BE2C (cell line): ENCODE results near the gene GNL1.

Experiments used
- DNase-seq: peaks from one replicate; pipeline ENCODE4 v3.0.0-alpha.2; 2020
- H3K27me3 ChIP-seq: fragments of 250-450 bp; sonication (Bioruptor Pico); 2 replicates; pipeline ENCODE4 v1.5.1; 2020; ENCODE audit warnings: mild to moderate bottlenecking
- H3K36me3 ChIP-seq: fragments of 250-450 bp; sonication (Bioruptor Pico); 2 replicates; pipeline ENCODE4 v1.5.1; 2020; ENCODE audit warnings: mild to moderate bottlenecking
- H3K4me1 ChIP-seq: fragments of 250-450 bp; sonication (Bioruptor Pico); 2 replicates; pipeline ENCODE4 v1.5.1; 2020
- H3K4me3 ChIP-seq: 2 replicates; pipeline ENCODE4 v1.5.1; 2011; ENCODE audit warnings: low read depth, low read length
- H3K9me3 ChIP-seq: fragments of 250-450 bp; sonication (Bioruptor Pico); 2 replicates; pipeline ENCODE4 v1.5.1; 2020
- TF ChIP-seq, protein P1 (sequence below): IDR thresholded peaks from 2 replicates; pipeline ENCODE4 v1.5.1; 2012; ENCODE audit warnings: mild to moderate bottlenecking, low read depth, low read length

The GNL1 gene

DNA sequence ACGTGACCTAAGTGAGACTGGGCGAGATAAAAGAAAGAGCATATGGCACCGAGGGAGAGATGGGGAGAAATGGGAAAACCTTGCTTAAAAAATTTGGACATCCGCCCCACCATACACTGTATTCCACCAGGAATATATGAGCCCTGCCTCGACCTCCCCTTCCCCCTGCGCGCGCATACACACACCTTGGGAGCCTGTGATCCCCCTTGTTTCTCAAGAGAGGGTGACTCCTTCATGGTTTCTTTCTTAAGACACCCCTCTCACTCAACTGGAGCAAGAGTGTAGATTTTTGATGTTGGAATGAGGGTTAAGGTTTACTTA is 15.4 kb upstream of the GNL1 start:
- no peaks in the 10 kb centered on the region for H3K27me3 ChIP-seq
- DNase-seq: no peak
- H3K4me1 ChIP-seq: no peaks in the 10 kb centered on the region
- peaks cover 9% of the 10 kb centered on the region for H3K36me3 ChIP-seq
- TF ChIP-seq, protein P1, sequence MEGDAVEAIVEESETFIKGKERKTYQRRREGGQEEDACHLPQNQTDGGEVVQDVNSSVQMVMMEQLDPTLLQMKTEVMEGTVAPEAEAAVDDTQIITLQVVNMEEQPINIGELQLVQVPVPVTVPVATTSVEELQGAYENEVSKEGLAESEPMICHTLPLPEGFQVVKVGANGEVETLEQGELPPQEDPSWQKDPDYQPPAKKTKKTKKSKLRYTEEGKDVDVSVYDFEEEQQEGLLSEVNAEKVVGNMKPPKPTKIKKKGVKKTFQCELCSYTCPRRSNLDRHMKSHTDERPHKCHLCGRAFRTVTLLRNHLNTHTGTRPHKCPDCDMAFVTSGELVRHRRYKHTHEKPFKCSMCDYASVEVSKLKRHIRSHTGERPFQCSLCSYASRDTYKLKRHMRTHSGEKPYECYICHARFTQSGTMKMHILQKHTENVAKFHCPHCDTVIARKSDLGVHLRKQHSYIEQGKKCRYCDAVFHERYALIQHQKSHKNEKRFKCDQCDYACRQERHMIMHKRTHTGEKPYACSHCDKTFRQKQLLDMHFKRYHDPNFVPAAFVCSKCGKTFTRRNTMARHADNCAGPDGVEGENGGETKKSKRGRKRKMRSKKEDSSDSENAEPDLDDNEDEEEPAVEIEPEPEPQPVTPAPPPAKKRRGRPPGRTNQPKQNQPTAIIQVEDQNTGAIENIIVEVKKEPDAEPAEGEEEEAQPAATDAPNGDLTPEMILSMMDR: no peak
- no peaks in the 10 kb centered on the region for H3K9me3 ChIP-seq
- peak overlapping the region; percentile 87 for H3K4me3 ChIP-seq

DNA sequence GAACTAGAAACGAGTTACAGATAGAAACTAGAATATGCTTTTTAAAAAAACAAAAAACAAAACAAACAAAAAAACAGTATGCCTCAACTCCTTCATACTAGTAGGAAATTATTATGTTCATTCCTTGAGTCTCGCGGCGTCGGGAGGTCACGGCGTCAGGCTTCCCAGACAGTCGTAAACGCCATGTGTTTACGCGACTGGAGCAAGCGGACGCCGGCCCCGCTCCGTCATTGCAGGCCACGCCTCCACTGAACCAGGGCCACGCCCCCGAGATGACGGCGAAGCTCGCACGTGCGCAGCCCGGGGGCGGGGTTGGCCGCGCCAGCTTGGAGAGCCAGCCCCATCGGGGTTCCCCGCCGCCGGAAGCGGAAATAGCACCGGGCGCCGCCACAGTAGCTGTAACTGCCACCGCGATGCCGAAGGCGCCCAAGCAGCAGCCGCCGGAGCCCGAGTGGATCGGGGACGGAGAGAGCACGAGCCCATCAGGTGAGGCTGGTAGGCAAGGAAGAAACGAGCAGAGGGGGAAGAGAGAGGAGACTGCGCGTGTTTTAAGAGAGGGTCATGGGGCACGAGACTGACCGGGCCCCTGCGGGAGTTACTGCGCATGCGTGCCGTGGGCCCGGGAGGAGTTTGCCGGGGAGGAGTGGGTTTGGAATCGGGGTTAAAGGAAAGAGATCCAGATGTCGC is 14.9 kb upstream of the GNL1 start, which contains the start of gene ABCF1:
ABCF1 (plus strand) TSS at position 368 of the 687 bp plus-strand sequence; CDS start at position 414, 46 bp downstream.
- TF ChIP-seq, protein P1: no peak
- H3K36me3 ChIP-seq: peaks cover 4% of the 10 kb centered on the region; the same call in 1 of the 2 replicates

DNA sequence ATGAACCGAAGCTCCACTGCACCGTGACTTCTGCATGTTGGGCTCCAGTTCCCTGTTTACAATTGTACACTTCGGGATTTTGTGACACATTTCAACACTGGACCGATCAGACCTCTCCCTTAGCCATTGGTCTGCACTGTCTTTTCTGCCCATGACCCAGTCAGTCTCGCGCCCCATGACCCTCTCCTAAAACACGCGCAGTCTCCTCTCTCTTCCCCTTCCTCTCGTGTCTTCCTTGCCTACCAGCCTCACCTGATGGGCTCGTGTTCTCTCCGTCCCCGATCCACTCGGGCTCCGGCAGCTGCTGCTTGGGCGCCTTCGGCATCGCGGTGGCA is 14.4 kb upstream of the GNL1 start:
- TF ChIP-seq, protein P1: no peak
- Histone ChIP-seq H3K27me3 (no peaks in the 10 kb centered on the region), H3K4me3 (peak overlapping the region; percentile 87), H3K4me1 (no peaks in the 10 kb centered on the region), H3K36me3 (peaks cover 4% of the 10 kb centered on the region; the same call in 1 of the 2 replicates), H3K9me3 (no peaks in the 10 kb centered on the region)
- DNase-seq: no peak

More for the DNA sequence above, 14.9 kb upstream of the GNL1 start, which contains the start of gene ABCF1:
- H3K4me1 ChIP-seq: no peaks in the 10 kb centered on the region
- no peaks in the 10 kb centered on the region for H3K27me3 ChIP-seq
- DNase-seq: peak; percentile 99
- H3K4me3 ChIP-seq: peak within 1 kb of the TSS; percentile 87
- no peaks in the 10 kb centered on the region for H3K9me3 ChIP-seq

DNA sequence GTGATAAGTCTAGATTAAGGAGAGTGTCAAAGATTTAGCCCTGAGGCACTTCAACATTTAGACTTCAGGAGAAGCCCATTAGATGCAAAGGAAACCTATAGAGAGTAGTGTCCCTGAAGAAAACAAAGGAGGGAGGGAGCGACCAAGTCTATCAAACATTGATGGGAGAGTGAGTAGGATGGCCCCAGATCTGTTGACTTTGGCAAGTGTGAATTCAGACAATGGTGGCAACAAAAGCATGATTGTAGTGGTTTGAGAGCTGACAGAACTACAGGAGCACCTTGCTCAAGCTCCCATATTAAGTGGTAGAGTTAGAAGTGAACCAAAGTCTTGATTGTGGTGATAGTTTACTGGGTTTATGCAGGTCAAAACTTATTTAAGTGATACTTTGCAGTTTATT is 14.0 kb upstream of the GNL1 start:
- Histone ChIP-seq H3K4me1 (no peaks in the 10 kb centered on the region), H3K27me3 (no peaks in the 10 kb centered on the region), H3K9me3 (no peaks in the 10 kb centered on the region), H3K4me3 (peak overlapping the region; percentile 87), H3K36me3 (no peaks in the 10 kb centered on the region; the same call in 1 of the 2 replicates)
- no peak for DNase-seq
- TF ChIP-seq, protein P1: no peak

DNA sequence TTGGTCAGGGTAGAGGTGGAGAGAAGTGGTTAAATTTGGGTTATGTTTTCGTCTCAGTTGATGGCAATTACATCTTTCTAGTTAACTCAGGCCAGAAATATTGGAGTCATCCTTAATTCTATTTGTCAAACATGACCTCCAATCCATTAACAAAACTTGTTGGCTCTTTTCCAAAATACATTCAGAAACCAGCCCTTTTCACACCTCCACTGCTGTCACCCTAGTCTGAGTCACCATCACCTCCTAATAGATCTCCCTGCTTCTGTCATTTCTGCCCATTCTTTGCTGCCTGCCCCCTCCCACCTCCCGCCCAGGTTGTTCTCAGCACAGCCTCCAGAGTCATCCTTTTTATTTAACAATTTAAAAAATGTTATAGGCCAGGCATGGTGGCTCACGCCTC is 12.0 kb upstream of the GNL1 start:
- Histone ChIP-seq H3K4me3 (no peak overlapping the region), H3K4me1 (no peaks in the 10 kb centered on the region), H3K27me3 (no peaks in the 10 kb centered on the region), H3K9me3 (no peaks in the 10 kb centered on the region), H3K36me3 (peaks cover 7% of the 10 kb centered on the region; the same call in 1 of the 2 replicates)
- TF ChIP-seq, protein P1: no peak
- DNase-seq: no peak

DNA sequence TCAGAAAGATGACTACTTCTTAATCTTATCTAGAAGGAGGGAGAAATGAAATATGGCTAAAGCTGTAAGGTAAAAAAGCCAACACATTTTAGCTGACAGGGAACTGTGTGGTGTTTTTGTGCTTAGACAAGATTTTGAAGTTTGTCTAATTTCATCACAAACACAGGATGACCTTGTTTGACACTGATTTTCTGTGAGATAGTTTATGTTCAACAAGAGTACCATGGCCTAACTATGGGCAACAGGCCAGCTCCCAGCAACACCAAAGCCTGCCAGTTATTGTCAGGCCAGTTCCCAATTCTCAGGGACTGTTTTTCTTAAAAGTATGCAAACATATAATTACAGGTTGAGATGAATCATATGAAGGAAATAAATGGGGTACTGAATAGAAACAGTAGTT is 9.5 kb upstream of the GNL1 start:
- no peak for DNase-seq
- TF ChIP-seq, protein P1: no peak
- H3K27me3 ChIP-seq: no peaks in the 10 kb centered on the region

More for the DNA sequence above, 9.5 kb upstream of the GNL1 start:
- H3K9me3 ChIP-seq: no peaks in the 10 kb centered on the region
- H3K4me3 ChIP-seq: no peak overlapping the region
- peaks cover 21% of the 10 kb centered on the region for H3K36me3 ChIP-seq
- H3K4me1 ChIP-seq: no peaks in the 10 kb centered on the region
